Type B pancreatic cell (in vitro differentiated cells): Measurements from ENCODE around the gene SNX1. TPM values are rescaled to one million over a fixed set of nuclear protein-coding genes. Genes with fewer than 3 reads are reported as not detected.

Experiments
- DNase-seq: peaks from one replicate; pipeline ENCODE4 v3.0.0; 2021; ENCODE audit warnings: mixed read lengths; ENCODE audit not compliant: unreplicated experiment; ENCODE audit errors: extremely low spot score
- H3K27ac Mint-ChIP-seq: 2 replicates; pipeline ENCODE4 v1.8.0; 2021; ENCODE audit warnings: mild to moderate bottlenecking, mixed read lengths
- H3K27me3 Mint-ChIP-seq: 2 replicates; pipeline ENCODE4 v1.8.0; 2021; ENCODE audit warnings: mixed read lengths
- H3K36me3 Mint-ChIP-seq: 2 replicates; pipeline ENCODE4 v1.8.0; 2021; ENCODE audit warnings: mixed read lengths
- H3K4me1 Mint-ChIP-seq: one replicate; pipeline ENCODE4 v1.8.0; 2021; ENCODE audit warnings: mixed read lengths; ENCODE audit not compliant: unreplicated experiment
- H3K4me3 Mint-ChIP-seq: 2 replicates; pipeline ENCODE4 v1.8.0; 2021; ENCODE audit warnings: mild to moderate bottlenecking, mixed read lengths
- H3K9me3 Mint-ChIP-seq: 2 replicates; pipeline ENCODE4 v1.8.0; 2021; ENCODE audit warnings: mixed read lengths
- CTCF ChIP-seq: fragments of 200-600 bp; sonication (generic); conservative IDR thresholded peaks from 2 replicates; pipeline ENCODE4 v1.5.0; 2021; ENCODE audit warnings: antibody characterized with exemption, mild to moderate bottlenecking
- total RNA-seq: library from RNA; stranded (reverse); gene quantifications from 2 replicates; pipeline ENCODE4 v1.2.1, GENCODE V29; 2021; ENCODE audit warnings: low replicate concordance

Gene SNX1
- total RNA-seq, 1 donor from 2014 or later, result 124 TPM

- peak; percentile 18 for TF ChIP-seq CTCF
- Mint-ChIP-seq H3K27me3 (no peaks in the 10 kb centered on the region), H3K36me3 (peaks cover 17% of the 10 kb centered on the region), H3K4me3 (peak overlapping the region; percentile 99), H3K4me1 (peaks cover 35% of the 10 kb centered on the region), H3K27ac (peak overlapping the region; percentile 98), H3K9me3 (no peaks in the 10 kb centered on the region)
- DNase-seq, result no peak
Observed at GRCh38 chr15:64092075-64092820, 3.5 kb upstream of the SNX1 start.

GRCh38 chr15:64092864-64093626, 2.7 kb upstream of the SNX1 start:
- H3K9me3 Mint-ChIP-seq, result no peaks in the 10 kb centered on the region
- peak overlapping the region; percentile 98 for H3K27ac Mint-ChIP-seq
- peak; percentile 20 for TF ChIP-seq CTCF
- no peak for DNase-seq
- H3K36me3 Mint-ChIP-seq, result peaks cover 13% of the 10 kb centered on the region
- no peaks in the 10 kb centered on the region for H3K27me3 Mint-ChIP-seq
- H3K4me3 Mint-ChIP-seq, result peak overlapping the region; percentile 99
- peaks cover 43% of the 10 kb centered on the region for H3K4me1 Mint-ChIP-seq

GRCh38 chr15:64093627-64094417, 2.0 kb upstream of the SNX1 start, which contains the start of gene CIAO2A:
CIAO2A (minus strand) TSS chr15:64093838; CDS start chr15:64093768, 70 bp downstream.
- Mint-ChIP-seq H3K36me3 (peaks cover 12% of the 10 kb centered on the region), H3K27ac (peak within 1 kb of the TSS; percentile 98), H3K9me3 (no peaks in the 10 kb centered on the region), H3K4me3 (peak within 1 kb of the TSS; percentile 99), H3K27me3 (no peaks in the 10 kb centered on the region), H3K4me1 (peaks cover 46% of the 10 kb centered on the region)
- TF ChIP-seq CTCF, result no peak
- DNase-seq, result peak; percentile 91

- H3K27me3 Mint-ChIP-seq, result no peaks in the 10 kb centered on the region
- H3K9me3 Mint-ChIP-seq, result no peaks in the 10 kb centered on the region
- H3K36me3 Mint-ChIP-seq, result peaks cover 12% of the 10 kb centered on the region
- H3K27ac Mint-ChIP-seq, result peak overlapping the region; percentile 94
- DNase-seq, result no peak
- no peak for TF ChIP-seq CTCF
- H3K4me1 Mint-ChIP-seq, result peaks cover 39% of the 10 kb centered on the region
- peak overlapping the region; percentile 99 for H3K4me3 Mint-ChIP-seq
Observed at GRCh38 chr15:64095431-64095794, 369 bp upstream of the SNX1 start.

- peak overlapping the region; percentile 94 for H3K27ac Mint-ChIP-seq
- H3K36me3 Mint-ChIP-seq, result peaks cover 8% of the 10 kb centered on the region
- H3K27me3 Mint-ChIP-seq, result no peaks in the 10 kb centered on the region
- TF ChIP-seq CTCF, result peak; percentile 42
- DNase-seq, result no peak
- H3K4me3 Mint-ChIP-seq, result peak overlapping the region; percentile 99
- no peaks in the 10 kb centered on the region for H3K9me3 Mint-ChIP-seq
- H3K4me1 Mint-ChIP-seq, result peaks cover 42% of the 10 kb centered on the region
Observed at GRCh38 chr15:64096668-64097384, 1.0 kb downstream of the SNX1 start.
